GM21717 (cell line): ENCODE data around the gene ZNF597.

Experiments used
- ATAC-seq: cut with Tn5 transposase; IDR thresholded peaks from one replicate; pipeline ENCODE4 v1.9.1; 2021; ENCODE audit warnings: mild to moderate bottlenecking, moderate library complexity; ENCODE audit not compliant: unreplicated experiment

ZNF597 gene

DNA sequence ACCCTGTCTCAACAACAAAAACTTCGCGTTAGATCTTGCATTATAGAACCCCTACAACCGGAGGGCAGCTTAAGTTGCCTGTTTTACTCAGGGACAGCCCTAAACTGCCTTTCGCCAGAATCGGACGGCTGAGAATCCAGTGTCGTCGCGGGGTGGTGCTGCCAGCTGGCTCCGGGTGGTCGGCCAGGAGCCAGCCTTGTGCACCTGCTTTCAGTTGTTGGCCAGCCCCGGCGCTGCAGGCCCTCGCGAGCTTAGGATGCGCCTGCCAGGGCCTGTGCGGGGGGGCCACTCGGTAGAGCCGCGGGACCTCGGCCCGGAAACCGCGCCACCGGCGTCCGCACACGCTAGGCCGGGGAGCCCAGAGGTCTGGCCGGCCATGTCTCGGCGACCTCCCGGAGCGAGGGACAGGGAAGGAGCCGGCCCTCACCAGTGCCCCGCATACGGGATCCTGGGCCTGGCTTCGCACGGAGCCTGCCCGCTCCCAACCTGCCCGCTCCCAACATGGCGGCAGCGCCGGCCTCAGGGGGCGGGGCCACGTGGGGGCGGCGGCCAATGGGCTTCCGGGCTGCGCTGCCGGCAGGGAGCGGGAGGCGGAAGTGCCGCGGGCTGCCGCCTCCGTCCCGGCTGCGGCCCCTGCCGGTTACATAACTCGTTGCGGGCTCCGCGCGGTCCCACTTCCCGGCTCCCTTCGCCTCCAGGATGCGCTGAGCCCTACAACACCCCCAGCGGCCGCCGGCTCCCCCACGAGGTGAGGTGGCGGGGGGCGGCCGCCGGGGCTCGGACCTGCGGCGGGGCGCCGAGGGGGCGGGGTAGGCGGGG, 14.3 kb upstream of the ZNF597 start:
- peak; percentile 70 for ATAC-seq

DNA sequence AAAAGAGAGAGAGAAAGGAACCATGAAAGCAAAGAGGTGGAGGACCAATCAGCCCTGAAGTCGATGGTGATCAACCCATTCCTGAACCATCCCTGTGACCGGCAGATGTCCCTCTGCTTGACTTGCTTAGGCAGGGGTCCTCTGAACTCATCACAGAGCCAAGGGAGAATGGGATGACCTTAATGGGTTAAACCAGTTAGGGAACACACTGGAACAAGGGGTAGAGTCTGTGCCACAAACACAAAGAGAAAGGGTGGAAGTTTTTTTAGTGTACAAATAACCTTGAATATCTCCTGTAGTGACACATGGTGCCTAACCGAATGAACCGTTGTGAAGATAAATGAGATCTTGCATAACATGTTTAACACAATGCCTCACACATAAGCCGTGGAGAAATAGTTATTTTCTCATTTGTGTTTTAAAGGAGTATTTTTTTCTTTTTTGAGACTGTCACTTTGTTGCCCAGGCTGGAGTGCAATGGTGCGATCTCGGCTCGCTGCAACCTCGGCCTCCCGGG, 11.4 kb upstream of the ZNF597 start:
- ATAC-seq = no peak

DNA sequence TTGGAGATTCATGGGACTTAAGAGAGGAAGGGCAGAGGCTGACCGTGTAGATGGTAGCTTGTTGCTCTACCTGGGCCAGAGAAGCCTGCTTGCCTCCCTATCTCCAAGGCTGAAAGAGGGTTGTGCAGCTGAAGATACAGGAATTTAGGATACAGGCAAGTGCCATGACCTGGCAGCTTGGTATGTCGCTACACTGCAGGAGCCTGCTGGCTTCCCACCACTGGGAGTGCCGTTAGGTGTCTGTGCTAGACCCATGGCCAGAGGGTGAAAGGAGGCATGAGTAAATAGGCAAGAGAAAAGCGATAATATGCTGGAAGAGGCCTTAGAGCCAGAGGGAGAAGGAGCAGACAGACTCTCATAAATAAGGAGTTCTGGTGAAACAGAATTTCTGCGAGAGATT, 10.8 kb upstream of the ZNF597 start:
- ATAC-seq = no peak

DNA sequence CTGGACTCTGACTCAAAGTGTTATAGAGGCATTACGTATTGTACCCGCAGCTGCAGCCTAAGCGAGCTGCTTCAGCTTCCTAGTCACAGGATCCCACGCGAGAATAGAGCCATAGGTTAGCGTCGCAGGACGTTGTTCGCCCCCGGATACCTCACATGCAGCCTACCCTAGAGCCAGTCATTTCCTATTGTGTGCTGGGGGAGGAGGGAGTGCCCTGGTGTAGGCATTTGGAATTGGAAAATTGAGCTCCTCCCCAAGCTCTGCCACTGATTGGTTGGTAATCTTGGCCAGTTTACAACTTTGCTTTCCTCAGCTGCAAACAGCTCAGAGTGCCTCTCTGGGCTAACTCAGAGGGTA, 706 bp upstream of the ZNF597 start:
- ATAC-seq = peak; percentile 26

DNA sequence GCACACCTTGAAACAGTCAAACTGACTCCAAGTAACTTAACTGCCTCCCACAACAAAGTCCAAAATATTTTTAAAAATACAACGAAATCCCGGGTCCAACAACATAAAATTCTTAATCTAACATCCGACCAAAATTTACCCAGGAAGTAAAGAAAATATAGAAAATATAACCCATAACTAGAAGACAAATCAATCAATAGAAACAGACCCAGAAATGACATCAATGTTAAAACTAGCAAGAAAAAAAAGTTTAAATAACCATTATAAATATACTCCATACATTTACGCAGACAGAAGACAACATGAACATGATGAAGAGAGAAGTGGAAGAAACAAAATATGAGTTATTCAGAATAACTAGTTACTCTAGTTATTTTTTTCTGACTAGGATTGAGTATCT, 3.7 kb downstream of the ZNF597 start:
- ATAC-seq = no peak

DNA sequence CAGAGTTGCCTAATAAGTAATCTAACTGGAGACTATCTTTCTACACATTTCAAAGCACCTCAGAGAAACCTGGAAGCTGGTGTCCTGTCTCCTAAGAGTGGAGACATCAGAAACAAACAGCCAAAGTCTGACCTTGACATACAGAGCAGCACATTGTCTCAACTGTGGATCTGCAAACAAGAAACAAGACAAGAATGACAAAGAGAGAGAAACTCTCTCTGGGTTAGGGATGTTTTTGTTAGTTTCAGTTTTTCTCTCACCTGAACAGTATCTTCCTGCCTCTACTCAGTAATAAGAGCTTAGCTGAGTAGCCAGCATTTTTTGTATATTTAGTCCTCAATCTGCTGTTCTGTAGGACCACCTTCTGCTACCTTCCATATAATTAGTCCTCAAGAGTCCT, 8.9 kb downstream of the ZNF597 start:
- ATAC-seq = no peak

DNA sequence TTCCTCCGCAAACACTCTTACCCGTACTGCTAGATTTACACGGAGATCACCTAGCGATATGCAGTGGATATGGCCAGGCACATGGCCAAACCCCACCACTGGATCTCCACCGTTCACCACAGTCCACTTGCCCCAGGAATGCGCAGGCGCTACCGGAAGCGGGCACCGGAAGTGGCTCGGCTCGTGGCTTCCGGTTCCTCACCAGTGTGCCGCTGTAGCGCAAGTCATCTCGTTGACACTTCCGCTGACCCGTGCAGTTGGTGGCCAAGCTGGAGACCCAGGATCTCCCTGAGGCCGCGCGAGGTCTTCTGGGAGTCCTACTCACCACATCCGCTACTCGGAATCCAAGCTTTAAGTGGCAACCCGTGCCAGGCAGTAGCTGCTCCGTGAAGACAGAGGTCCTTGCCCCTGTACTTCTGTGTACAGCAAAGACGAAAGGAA, 11.5 kb downstream of the ZNF597 start:
- no peak for ATAC-seq

DNA sequence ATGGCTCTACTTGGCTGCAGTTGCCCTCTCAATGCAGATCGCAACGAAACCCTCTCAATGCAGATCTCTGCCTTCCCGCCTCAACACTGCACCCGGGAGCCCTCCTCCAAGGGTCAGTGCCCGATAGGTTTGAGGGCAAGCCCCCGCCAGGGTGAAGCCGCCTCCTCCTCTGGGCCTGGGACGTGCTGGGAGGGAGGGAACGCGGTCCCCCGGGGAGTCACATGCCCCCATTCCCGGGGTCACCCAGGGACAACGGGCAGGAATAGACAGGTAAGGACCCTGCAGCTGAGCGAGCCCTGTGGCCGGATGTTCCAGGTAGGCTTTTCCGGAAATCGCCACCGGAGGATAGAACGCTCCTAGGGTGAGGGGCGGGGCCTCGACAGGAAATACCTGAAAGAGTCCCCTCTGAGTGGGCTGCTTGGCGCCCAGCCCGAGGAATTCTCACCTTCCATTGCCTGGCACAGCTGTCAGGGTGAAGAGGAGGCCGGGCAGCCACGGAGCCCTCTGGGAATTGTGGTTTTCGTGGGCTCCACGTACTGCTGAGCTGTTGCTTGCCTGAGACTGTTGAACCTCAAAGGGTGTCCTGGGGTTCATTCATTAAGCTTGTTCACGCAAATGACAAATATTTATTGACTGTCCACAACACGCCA, 29.4 kb downstream of the ZNF597 start:
- ATAC-seq = no peak

DNA sequence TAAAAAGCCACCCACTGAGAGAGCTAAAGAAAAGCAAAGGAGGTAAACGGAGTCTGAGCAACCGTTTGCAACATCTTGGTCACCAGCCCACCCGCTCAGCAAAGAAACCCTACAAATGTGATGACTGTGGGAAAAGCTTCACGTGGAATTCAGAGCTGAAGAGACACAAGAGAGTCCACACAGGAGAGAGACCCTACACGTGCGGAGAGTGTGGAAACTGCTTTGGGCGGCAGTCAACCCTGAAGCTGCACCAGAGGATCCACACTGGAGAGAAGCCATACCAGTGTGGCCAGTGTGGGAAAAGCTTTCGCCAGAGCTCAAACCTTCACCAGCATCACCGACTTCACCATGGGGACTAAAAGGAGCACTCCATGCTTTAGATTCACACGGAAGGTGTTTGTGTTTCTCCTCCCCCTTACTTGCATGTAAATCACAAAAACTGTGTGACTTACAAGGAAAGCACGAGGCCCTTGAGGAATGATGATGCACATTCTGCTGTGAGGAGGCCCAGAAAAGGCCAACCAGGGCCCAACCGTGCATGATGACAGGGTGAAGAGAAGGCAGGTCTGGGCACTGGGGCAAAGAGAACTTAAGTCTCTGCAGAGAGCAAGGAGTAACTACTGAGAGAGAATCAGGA, 34.6 kb downstream of the ZNF597 start:
- no peak for ATAC-seq

DNA sequence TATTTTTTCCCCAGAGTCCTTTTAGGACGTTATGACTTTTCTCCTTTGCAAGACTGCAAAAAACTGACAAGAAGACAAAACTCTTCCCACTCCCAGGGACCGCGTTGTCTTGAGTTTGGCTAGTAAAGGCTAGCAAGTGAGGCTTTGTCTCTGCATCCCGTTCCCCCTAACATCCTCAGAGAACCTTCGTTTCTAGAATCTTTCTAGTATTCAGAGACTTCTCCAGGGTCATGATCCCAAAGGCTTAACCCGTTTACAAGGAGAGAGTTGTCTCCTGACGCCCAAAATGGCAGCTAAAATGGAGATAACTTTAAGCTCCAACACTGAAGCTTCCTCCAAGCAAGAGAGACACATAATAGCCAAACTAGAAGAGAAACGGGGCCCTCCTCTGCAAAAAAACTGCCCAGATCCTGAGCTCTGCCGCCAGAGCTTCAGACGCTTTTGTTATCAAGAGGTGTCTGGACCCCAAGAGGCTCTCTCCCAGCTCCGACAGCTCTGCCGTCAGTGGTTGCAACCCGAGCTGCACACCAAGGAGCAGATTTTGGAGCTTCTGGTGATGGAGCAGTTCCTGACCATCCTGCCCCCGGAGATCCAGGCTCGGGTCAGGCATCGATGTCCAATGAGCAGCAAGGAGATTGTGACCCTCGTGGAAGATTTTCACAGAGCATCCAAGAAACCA, 41.4 kb downstream of the ZNF597 start:
- no peak for ATAC-seq

DNA sequence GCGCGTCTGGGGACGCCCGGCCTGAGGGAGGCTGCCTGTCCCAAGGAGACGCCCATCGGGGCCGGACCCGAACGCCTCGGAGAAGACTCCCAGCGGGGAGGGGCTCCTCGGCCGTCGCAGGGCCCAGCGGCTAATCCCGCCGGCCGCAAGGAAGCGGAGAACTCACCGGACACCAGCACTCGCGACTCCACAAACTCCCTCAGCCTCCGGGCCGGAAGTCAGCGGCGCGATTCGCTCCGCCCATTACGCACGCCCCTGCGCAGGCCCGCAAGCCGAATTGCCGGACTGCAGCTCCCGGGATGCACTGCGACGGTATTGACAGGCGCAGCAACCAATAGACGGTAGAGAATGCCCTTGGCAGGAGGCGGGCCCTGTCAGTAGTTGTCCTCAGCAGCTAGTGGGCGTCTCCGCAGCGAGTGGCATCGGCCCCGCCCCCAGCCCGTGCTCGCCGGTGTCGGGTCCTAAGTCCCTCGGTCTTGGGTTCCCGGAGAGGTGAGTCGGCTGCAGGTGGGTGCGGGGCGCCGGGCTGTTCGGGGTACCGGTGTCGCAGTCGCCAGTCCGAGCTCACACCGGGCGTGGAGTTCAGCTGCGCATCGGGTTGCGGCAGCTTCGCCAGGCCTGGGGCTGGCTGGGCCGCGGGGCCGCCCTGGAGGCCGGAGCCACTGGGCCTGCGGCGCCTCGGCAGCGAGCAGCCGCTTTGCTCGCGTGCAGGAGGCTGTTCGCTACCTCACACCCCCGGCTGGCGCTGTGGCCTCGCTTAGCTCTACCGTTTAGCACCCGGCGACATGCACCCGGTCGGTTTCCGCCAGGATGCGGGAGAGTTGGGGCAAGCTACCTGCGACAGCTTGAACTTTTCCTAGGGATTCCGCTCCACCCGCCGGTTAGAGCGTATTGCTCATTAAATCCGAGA, 42.3 kb downstream of the ZNF597 start, which contains the start of the genes ZNF174 and ZSCAN32:
Gene ZNF174 (plus strand): TSS at position 437 of the 910 bp plus-strand sequence. CDS start 790 bp downstream, outside the sequence.
Gene ZSCAN32 (minus strand): TSS at position 226 of the 910 bp plus-strand sequence. CDS start 3,447 bp downstream, outside the sequence.
- peak; percentile 94 for ATAC-seq

DNA sequence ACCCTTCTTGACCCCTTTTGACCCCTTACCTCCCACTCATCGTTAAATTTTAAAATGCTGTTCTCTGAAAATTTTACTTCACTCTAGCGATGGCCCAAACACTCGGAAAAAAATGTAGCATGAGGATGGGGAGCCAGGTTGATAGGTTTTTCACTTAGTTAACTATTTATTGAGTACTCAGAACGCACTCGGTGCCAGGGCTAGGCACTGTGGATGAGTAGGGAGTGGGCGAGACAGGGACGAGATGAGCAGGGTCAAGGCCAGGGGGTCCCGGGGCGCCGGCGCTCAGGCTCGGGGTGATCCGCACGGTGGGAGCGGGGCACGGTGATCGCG, 42.9 kb downstream of the ZNF597 start:
- ATAC-seq = no peak

DNA sequence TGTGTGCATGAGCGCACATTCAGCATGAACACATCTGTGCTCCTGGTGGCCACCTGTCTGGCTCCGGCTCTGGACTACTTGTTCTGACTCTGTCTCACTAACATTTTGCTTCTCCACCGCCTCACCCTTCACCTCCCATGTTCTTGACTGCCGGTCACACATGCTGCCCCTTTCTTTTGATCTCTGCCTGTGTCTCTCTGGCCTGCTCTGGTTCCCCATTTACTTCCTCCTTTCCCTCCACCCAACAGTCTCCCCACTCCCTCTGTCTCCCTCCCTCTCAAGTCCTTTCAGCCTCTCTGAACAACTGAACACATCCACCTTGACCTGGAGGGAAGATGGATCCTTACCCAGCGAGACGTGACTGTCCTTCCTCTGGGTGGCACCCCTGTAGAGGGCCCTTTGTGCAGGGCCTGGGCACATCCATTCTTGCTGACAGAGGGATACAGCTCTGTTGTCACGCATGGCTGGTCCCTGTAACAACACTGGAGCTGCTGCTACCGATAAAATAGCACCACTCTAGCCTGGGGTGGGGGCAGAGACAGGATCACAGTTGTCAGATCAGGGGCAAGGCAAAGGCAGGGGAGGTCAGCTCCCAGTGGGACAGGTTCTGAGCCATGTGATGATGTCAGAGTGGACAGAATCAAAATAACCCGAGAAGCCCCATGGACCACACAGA, 53.5 kb downstream of the ZNF597 start:
- ATAC-seq = no peak

DNA sequence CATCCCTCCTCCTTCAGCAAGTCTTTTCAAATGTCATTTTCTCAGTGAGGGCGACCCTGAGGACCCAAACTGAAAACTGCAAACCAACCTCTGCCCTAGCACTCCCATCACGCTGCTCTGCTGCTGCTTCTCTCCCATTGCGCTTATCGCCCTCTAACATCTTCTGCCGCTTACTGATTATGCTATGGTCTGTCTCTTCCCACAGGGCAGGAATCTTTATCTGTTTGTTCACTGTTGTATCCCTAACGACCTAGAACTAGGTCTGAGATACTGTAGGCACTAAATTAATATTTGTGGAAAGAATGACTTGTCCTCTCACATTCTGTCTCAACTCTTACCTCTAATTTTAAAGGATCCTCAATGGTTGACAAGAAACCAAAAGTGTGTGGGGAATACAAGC, 55.0 kb downstream of the ZNF597 start:
- no peak for ATAC-seq

DNA sequence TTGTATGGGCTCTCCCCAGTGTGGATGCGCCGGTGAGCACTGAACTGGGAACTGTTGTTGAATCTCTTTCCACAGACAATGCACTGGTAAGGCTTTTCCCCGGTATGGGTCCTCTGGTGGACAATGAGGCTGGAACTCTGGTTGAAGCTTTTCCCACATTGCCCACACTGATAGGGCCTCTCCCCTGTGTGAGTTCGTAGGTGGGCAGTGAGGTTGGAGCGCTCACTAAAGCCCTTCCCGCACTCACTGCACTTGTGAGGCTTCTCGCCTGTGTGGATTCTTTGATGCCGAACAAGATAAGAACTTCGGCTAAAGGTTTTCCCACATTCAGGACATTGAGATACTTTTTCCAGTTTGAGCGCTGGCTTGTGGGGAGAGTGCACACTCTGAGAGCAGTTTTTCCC, 60.3 kb downstream of the ZNF597 start:
- ATAC-seq = no peak
